Measurements from ENCODE around the gene DEF6. TPM values are rescaled to one million over a fixed set of nuclear protein-coding genes. Genes with fewer than 3 reads are reported as not detected.
A peak's percentile ranks its signal among the peaks of the same experiment; 100 is the strongest.

Gene DEF6
- total and polyA plus RNA-seq, 11 donors = 0.38 to 14.4 (median 1.1) TPM

GRCh38 chr6:35354361-35355135, 56.9 kb downstream of the DEF6 start:
- 94 to 96% (median 95%) methylated on average over 13 of the region's 13 CpGs for WGBS, 4 donors
- H3K4me1 ChIP-seq = peaks cover 0 to 29% (median 19%) of the 10 kb centered on the region in 12 donors
- DNase-seq = no peak
- H3K9me3 ChIP-seq = no peaks in the 10 kb centered on the region
- no peak overlapping the region for H3K4me3 ChIP-seq
- H3K36me3 ChIP-seq = peaks cover 0 to 69% (median 52%) of the 10 kb centered on the region in 9 donors
- no peak for ATAC-seq
- no peak overlapping the region for H3K27ac ChIP-seq
- intact Hi-C loops (cut with DNase I) = no loop called here
- TF ChIP-seq POLR2A (IDR thresholded peaks at IDR 0.05) = no peak
- no peak for TF ChIP-seq CTCF (IDR thresholded peaks at IDR 0.05)
- H3K27me3 ChIP-seq = no peaks in the 10 kb centered on the region

GRCh38 chr6:35356391-35356790, 58.8 kb downstream of the DEF6 start:
- Histone ChIP-seq H3K36me3 (peaks cover 0 to 52% (median 36%) of the 10 kb centered on the region in 9 donors), H3K4me1 (peaks cover 0 to 47% (median 37%) of the 10 kb centered on the region in 12 donors), H3K9me3 (no peaks in the 10 kb centered on the region), H3K27me3 (no peaks in the 10 kb centered on the region), H3K27ac (no peak overlapping the region), H3K4me3 (no peak overlapping the region)
- no peak for TF ChIP-seq CTCF (IDR thresholded peaks at IDR 0.05)
- TF ChIP-seq POLR2A (IDR thresholded peaks at IDR 0.05) = no peak
- ATAC-seq (no peak), DNase-seq (no peak)
- intact Hi-C loops (cut with DNase I) = no loop called here
- 92 to 100% (median 97%) methylated on average over 1 of the region's 1 CpG for WGBS, 4 donors

- peak overlapping the region in 1 of 12 donors; percentile 15 for H3K27ac ChIP-seq
- WGBS, 4 donors = 57 to 68% (median 63%) methylated on average over 4 of the region's 4 CpGs
- H3K4me3 ChIP-seq = no peak overlapping the region
- no peak for TF ChIP-seq POLR2A (IDR thresholded peaks at IDR 0.05)
- no peak for TF ChIP-seq CTCF (IDR thresholded peaks at IDR 0.05)
- intact Hi-C loops (cut with DNase I) = no loop called here
- H3K36me3 ChIP-seq = peaks cover 0 to 40% (median 24%) of the 10 kb centered on the region in 9 donors
- DNase-seq = no peak
- H3K27me3 ChIP-seq = no peaks in the 10 kb centered on the region
- no peak for ATAC-seq
- H3K9me3 ChIP-seq = no peaks in the 10 kb centered on the region
- peaks cover 0 to 60% (median 41%) of the 10 kb centered on the region in 12 donors for H3K4me1 ChIP-seq
Observed at GRCh38 chr6:35357677-35358076, 60.1 kb downstream of the DEF6 start.

- Histone ChIP-seq H3K9me3 (no peaks in the 10 kb centered on the region), H3K4me1 (peaks cover 0 to 64% (median 45%) of the 10 kb centered on the region in 12 donors), H3K36me3 (peaks cover 0 to 35% (median 20%) of the 10 kb centered on the region in 9 donors), H3K4me3 (no peak overlapping the region), H3K27me3 (no peaks in the 10 kb centered on the region), H3K27ac (peak overlapping the region in 6 of 12 donors; percentile 5 to 73 (median 60))
- intact Hi-C loops (cut with DNase I) = no loop called here
- TF ChIP-seq CTCF (IDR thresholded peaks at IDR 0.05) (no peak), POLR2A (IDR thresholded peaks at IDR 0.05) (no peak)
- WGBS, 4 donors = 45 to 53% (median 49%) methylated on average over 3 of the region's 3 CpGs
- ATAC-seq (no peak), DNase-seq (no peak)
Observed at GRCh38 chr6:35358086-35358485, 60.5 kb downstream of the DEF6 start.

Data from heart left ventricle (tissue), 16 donors.